Measurements from ENCODE around the gene PLPPR3. TPM values are rescaled to one million over a fixed set of nuclear protein-coding genes. Genes with fewer than 3 reads are reported as not detected.
A peak's percentile ranks its signal among the peaks of the same experiment; 100 is the strongest.

The PLPPR3 gene
- total RNA-seq, 1 donor from 2014 or later = 0.75 TPM

- no peak for DNase-seq (ENCODE audit: low read depth)
- no peak overlapping the region for H3K4me3 ChIP-seq (ENCODE audit: low read depth, low read length)
- no peak for TF ChIP-seq CTCF (conservative IDR thresholded peaks at IDR 0.05; ENCODE audit: low read depth, low read length)
These were observed 17.2 kb downstream of the PLPPR3 start for GRCh38 chr19:804419-805165.

- no peak for DNase-seq (ENCODE audit: low read depth)
- H3K4me3 ChIP-seq (ENCODE audit: low read depth, low read length) = no peak overlapping the region
- TF ChIP-seq CTCF (conservative IDR thresholded peaks at IDR 0.05; ENCODE audit: low read depth, low read length) = no peak
These were observed 17.9 kb downstream of the PLPPR3 start for GRCh38 chr19:803686-804418.

GRCh38 chr19:803099-803561, 18.6 kb downstream of the PLPPR3 start:
- TF ChIP-seq CTCF (conservative IDR thresholded peaks at IDR 0.05; ENCODE audit: low read depth, low read length) = no peak
- no peak for DNase-seq (ENCODE audit: low read depth)
- H3K4me3 ChIP-seq (ENCODE audit: low read depth, low read length) = no peak overlapping the region

- no peak for TF ChIP-seq CTCF (conservative IDR thresholded peaks at IDR 0.05; ENCODE audit: low read depth, low read length)
- H3K4me3 ChIP-seq (ENCODE audit: low read depth, low read length) = no peak overlapping the region
- DNase-seq (ENCODE audit: low read depth) = no peak
These were observed 19.2 kb downstream of the PLPPR3 start for GRCh38 chr19:802498-803098.

- peak overlapping the region; percentile 22 for H3K4me3 ChIP-seq (ENCODE audit: low read depth, low read length)
- no peak for TF ChIP-seq CTCF (conservative IDR thresholded peaks at IDR 0.05; ENCODE audit: low read depth, low read length)
- DNase-seq (ENCODE audit: low read depth) = no peak
These were observed 19.8 kb downstream of the PLPPR3 start for GRCh38 chr19:801861-802497.

GRCh38 chr19:801030-801860, 20.5 kb downstream of the PLPPR3 start:
- DNase-seq (ENCODE audit: low read depth) = no peak
- H3K4me3 ChIP-seq (ENCODE audit: low read depth, low read length) = peak overlapping the region; percentile 92
- no peak for TF ChIP-seq CTCF (conservative IDR thresholded peaks at IDR 0.05; ENCODE audit: low read depth, low read length)

Data from epithelial cell of proximal tubule (primary cell).